HCT116 (cell line): ENCODE measurements around the gene VIPR2. TPM values are rescaled to one million over a fixed set of nuclear protein-coding genes. Genes with fewer than 3 reads are reported as not detected.

Experiments
- ATAC-seq: fragments of 200-7000 bp; cut with Tn5 transposase; 2 replicates; pipeline ENCODE4 v1.9.1; 2020; ENCODE audit warnings: mild to moderate bottlenecking, moderate library complexity
- BruUV-seq: library from RNA; stranded (reverse); fragments of 400-500 nt; replicated peaks from 2 replicates; lab custom pipeline; 2021; lab: Mats Ljungman, UMichigan
- CTCF ChIA-PET: fragments of 300-600 bp; sonication (Branson Sonifier 250); formaldehyde crosslinking; loops from one replicate; lab custom pipeline; 2021; ENCODE audit warnings: antibody characterized with exemption; lab: Charles Lee
- POLR2A ChIA-PET: fragments of 300-600, 350-600 bp; sonication (Branson Sonifier 250); formaldehyde crosslinking; loops from one replicate; lab custom pipeline; 2021; ENCODE audit warnings: antibody characterized with exemption; lab: Charles Lee
- RAD21 ChIA-PET, 2 experiments: fragments of 300-600 bp; sonication (Branson Sonifier 250); formaldehyde crosslinking; loops; one replicate each; lab custom pipeline; 2023; ENCODE audit warnings: low total read pairs in 2 of 2; ENCODE audit not compliant: uncharacterized antibody in 2 of 2, unreplicated experiment in 2 of 2, low non-redundant PET in 1 of 2; lab: Charles Lee
- DNase-seq: peaks from one replicate; pipeline ENCODE4 v3.0.0-alpha.2; 2010; ENCODE audit warnings: low read depth, low spot score
- H2AFZ ChIP-seq: fragments of 200-600 bp; shearing (Covaris generic), sonication (generic); 2 replicates; pipeline ENCODE4 v1.6.1; 2017; ENCODE audit warnings: low read depth, mixed run types, mixed read lengths, antibody characterized with exemption, low read length; ENCODE audit not compliant: poor library complexity, severe bottlenecking
- H3K27ac ChIP-seq: 2 replicates; pipeline ENCODE4 v1.5.1; 2012; ENCODE audit warnings: low read depth, low read length
- H3K27me3 ChIP-seq: fragments of 200-600 bp; sonication (generic); 2 replicates; pipeline ENCODE4 v1.6.1; 2016; ENCODE audit warnings: mixed run types, low read length, mixed read lengths; ENCODE audit not compliant: insufficient read depth
- H3K36me3 ChIP-seq, 2 experiments: fragments of 200-500 bp in 1 of 2; fragments of 200-600 bp in 1 of 2; sonication (Bioruptor generic) in 1 of 2; sonication (generic) in 1 of 2; 2 replicates each; pipeline versions ENCODE4 v1.5.1 to v1.6.1; 2014 to 2016; ENCODE audit warnings: low read length in 2 of 2, inconsistent platforms in 1 of 2, mixed read lengths in 1 of 2, mixed run types in 1 of 2; ENCODE audit not compliant: insufficient read depth in 2 of 2, control insufficient read depth in 1 of 2
- H3K4me1 ChIP-seq, 2 experiments: fragments of 200-600 bp in 1 of 2; sonication (generic) in 1 of 2; 2 replicates each; pipeline versions ENCODE4 v1.5.1 to v1.6.1; 2012 to 2017; ENCODE audit warnings: low read length in 2 of 2, inconsistent platforms in 1 of 2, mild to moderate bottlenecking in 1 of 2, mixed read lengths in 1 of 2, mixed run types in 1 of 2, moderate library complexity in 1 of 2; ENCODE audit not compliant: insufficient read depth in 2 of 2, control insufficient read depth in 1 of 2
- H3K4me2 ChIP-seq: fragments of 200-600 bp; sonication (generic); 2 replicates; pipeline ENCODE4 v1.6.1; 2017; ENCODE audit warnings: mixed run types, low read length, mixed read lengths
- H3K4me3 ChIP-seq, 2 experiments: fragments of 200-600 bp in 1 of 2; sonication (generic) in 1 of 2; replicated peaks in 1 of 2; 2 replicates each; pipeline ENCODE4 v1.5.1; 2011 to 2016; ENCODE audit warnings: low read length in 2 of 2, control low read depth in 1 of 2, low read depth in 1 of 2, mild to moderate bottlenecking in 1 of 2, mixed read lengths in 1 of 2, mixed run types in 1 of 2
- H3K79me2 ChIP-seq: fragments of 200-600 bp; sonication (generic); 2 replicates; pipeline ENCODE4 v1.6.1; 2017; ENCODE audit warnings: mild to moderate bottlenecking, mixed run types, low read length, moderate library complexity, mixed read lengths; ENCODE audit not compliant: insufficient read depth
- H3K9ac ChIP-seq: fragments of 200-600 bp; sonication (generic); 2 replicates; pipeline ENCODE4 v1.6.1; 2016; ENCODE audit warnings: low read length, mixed read lengths
- H3K9me2 ChIP-seq: fragments of 200-600 bp; sonication (generic), shearing (Covaris generic); 2 replicates; pipeline ENCODE4 v1.6.1; 2017; ENCODE audit warnings: mixed run types, mild to moderate bottlenecking, moderate library complexity; ENCODE audit not compliant: insufficient read depth
- H3K9me3 ChIP-seq, 2 experiments: fragments of 200-500 bp in 1 of 2; fragments of 200-600 bp in 1 of 2; sonication (Bioruptor generic) in 1 of 2; sonication (generic) in 1 of 2; 2 replicates each; pipeline ENCODE4 v1.6.1; 2014 to 2017; ENCODE audit warnings: low read length in 2 of 2, mixed read lengths in 2 of 2, inconsistent platforms in 1 of 2, low read depth in 1 of 2, mild to moderate bottlenecking in 1 of 2, mixed run types in 1 of 2, moderate library complexity in 1 of 2; ENCODE audit not compliant: control insufficient read depth in 1 of 2, insufficient read depth in 1 of 2
- H4K20me1 ChIP-seq: fragments of 200-600 bp; sonication (generic), shearing (Covaris generic); 2 replicates; pipeline ENCODE4 v1.6.1; 2017; ENCODE audit warnings: mixed run types, mild to moderate bottlenecking, moderate library complexity; ENCODE audit not compliant: insufficient read depth
- CEBPB ChIP-seq: IDR thresholded peaks from 2 replicates; pipeline ENCODE4 v1.6.1; 2012; ENCODE audit warnings: low read depth
- CTCF ChIP-seq, 3 experiments: fragments of 200-600 bp in 1 of 3; sonication (generic) in 1 of 3; IDR thresholded peaks in 2 of 3; conservative IDR thresholded peaks in 1 of 3; 2 replicates each; pipeline ENCODE4 v1.5.1; 2012 to 2017; ENCODE audit warnings: low read depth in 2 of 3, low read length in 2 of 3, antibody characterized with exemption in 1 of 3, borderline replicate concordance in 1 of 3, control low read depth in 1 of 3, mild to moderate bottlenecking in 1 of 3, mixed read lengths in 1 of 3, mixed run types in 1 of 3, moderate library complexity in 1 of 3; ENCODE audit not compliant: insufficient read depth in 1 of 3
- JUND ChIP-seq: IDR thresholded peaks from 2 replicates; pipeline ENCODE4 v1.6.1; 2012
- MAX ChIP-seq: IDR thresholded peaks from 2 replicates; pipeline ENCODE4 v1.6.1; 2012
- POLR2A ChIP-seq: IDR thresholded peaks from 2 replicates; pipeline ENCODE4 v1.7.0; 2011; ENCODE audit warnings: borderline replicate concordance; ENCODE audit not compliant: insufficient read depth, insufficient read length; ENCODE audit errors: extremely low read depth
- ZFX ChIP-seq: fragments of 450-650 bp; IDR thresholded peaks from 2 replicates; pipeline ENCODE4 v1.6.1; 2017
- ZNF274 ChIP-seq: fragments of 200-500 bp; sonication (Bioruptor generic); IDR thresholded peaks from 2 replicates; pipeline ENCODE4 v1.6.1; 2014; ENCODE audit warnings: mild to moderate bottlenecking, low read depth, low read length, inconsistent platforms
- intact Hi-C: fragments of 100-400 bp; cut with micrococcal nuclease; formaldehyde crosslinking; loops from 2 replicates; pipeline ENCODE4 v1.10.0; 2022
- total RNA-seq: library from RNA; stranded (reverse); gene quantifications from one replicate; pipeline ENCODE4 v1.2.1, GENCODE V29; 2021; ENCODE audit not compliant: unreplicated experiment

Gene VIPR2
- total RNA-seq, 1 experiment from 2014 or later: 0.10 TPM

- H3K9ac ChIP-seq: no peak overlapping the region
- ATAC-seq: no peak
- no peaks in the 10 kb centered on the region for H3K9me2 ChIP-seq
- no peak overlapping the region for H3K4me3 ChIP-seq
- H3K9me3 ChIP-seq: no peaks in the 10 kb centered on the region
- RAD21 ChIA-PET: no interaction called here
- peaks cover 2% of the 10 kb centered on the region in 2 experiments; a peak in 3 of 4 replicates for H3K4me1 ChIP-seq
- H2AFZ ChIP-seq: no peak overlapping the region
- H3K4me2 ChIP-seq: no peak overlapping the region
- H4K20me1 ChIP-seq: no peaks in the 10 kb centered on the region
- no peaks in the 10 kb centered on the region for H3K79me2 ChIP-seq
- H3K36me3 ChIP-seq: no peaks in the 10 kb centered on the region
- DNase-seq: no peak
- CTCF ChIA-PET: no interaction called here
- intact Hi-C loops: no loop called here
- no peak for TF ChIP-seq CTCF (IDR thresholded peaks at IDR 0.05 in 2 of 3, conservative IDR thresholded peaks at IDR 0.05 in 1 of 3; ENCODE audit: borderline replicate concordance in 1 of 3, insufficient read depth in 1 of 3, low read depth in 2 of 3, low read length in 2 of 3)
- no peak for TF ChIP-seq ZNF274
- TF ChIP-seq ZFX: no peak
- POLR2A ChIA-PET: no interaction called here
- H3K27ac ChIP-seq: no peak overlapping the region
- H3K27me3 ChIP-seq: no peaks in the 10 kb centered on the region
- no TSS peak for BruUV-seq
Observed at GRCh38 chr7:159015454-159016410, 128.9 kb downstream of the VIPR2 start.

- Histone ChIP-seq H3K27ac (no peak overlapping the region), H3K27me3 (no peaks in the 10 kb centered on the region), H4K20me1 (no peaks in the 10 kb centered on the region), H3K4me3 (no peak overlapping the region), H2AFZ (no peak overlapping the region), H3K9ac (no peak overlapping the region), H3K4me2 (no peak overlapping the region), H3K9me3 (no peaks in the 10 kb centered on the region), H3K36me3 (no peaks in the 10 kb centered on the region), H3K4me1 (no peaks in the 10 kb centered on the region), H3K79me2 (no peaks in the 10 kb centered on the region), H3K9me2 (no peaks in the 10 kb centered on the region)
- intact Hi-C loops: no loop called here
- no peak for TF ChIP-seq JUND
- TF ChIP-seq CEBPB: no peak
- no peak for TF ChIP-seq ZFX
- TF ChIP-seq MAX: no peak
- TF ChIP-seq POLR2A: no peak
- ChIA-PET POLR2A (no interaction called here), RAD21 (no interaction called here), CTCF (no interaction called here)
- BruUV-seq: no TSS peak
- DNase-seq (no peak), ATAC-seq (no peak)
Observed at GRCh38 chr7:159015081-159015453, 129.6 kb downstream of the VIPR2 start.
